ENCODE measurements around the gene CD300LG.
A peak's percentile ranks its signal among the peaks of the same experiment; 100 is the strongest.
"Not testable (repeated sequence)": the region's sequence is repeated elsewhere in the genome, so short reads cannot be mapped to it uniquely, and the experiment has no call there.

Gene CD300LG

GRCh38 chr17:43860927-43861622 is 14.1 kb downstream of the CD300LG start:
- Histone ChIP-seq H3K9ac (ENCODE audit: low read length) (no peak overlapping the region), H3K27ac (ENCODE audit: low read depth, low read length) (no peak overlapping the region), H3K4me1 (ENCODE audit: control insufficient read depth, insufficient read depth, low read length) (no peaks in the 10 kb centered on the region), H3K27me3 (ENCODE audit: control insufficient read depth, insufficient read depth, low read length) (no peaks in the 10 kb centered on the region), H3K4me3 (ENCODE audit: low read length) (no peak overlapping the region), H3K36me3 (ENCODE audit: control insufficient read depth, insufficient read depth, low read length) (no peaks in the 10 kb centered on the region)

- H3K27ac ChIP-seq (ENCODE audit: low read depth, low read length): no peak overlapping the region
- no peak overlapping the region for H3K9ac ChIP-seq (ENCODE audit: low read length)
- H3K27me3 ChIP-seq (ENCODE audit: control insufficient read depth, insufficient read depth, low read length): no peaks in the 10 kb centered on the region
- H3K4me1 ChIP-seq (ENCODE audit: control insufficient read depth, insufficient read depth, low read length): no peaks in the 10 kb centered on the region
- no peak overlapping the region for H3K4me3 ChIP-seq (ENCODE audit: low read length)
- H3K36me3 ChIP-seq (ENCODE audit: control insufficient read depth, insufficient read depth, low read length): no peaks in the 10 kb centered on the region
Measured at GRCh38 chr17:43861960-43862359, 15.0 kb downstream of the CD300LG start.

- H3K4me3 ChIP-seq (ENCODE audit: low read length): no peak overlapping the region
- H3K9ac ChIP-seq (ENCODE audit: low read length): no peak overlapping the region
- no peaks in the 10 kb centered on the region for H3K27me3 ChIP-seq (ENCODE audit: control insufficient read depth, insufficient read depth, low read length)
- H3K4me1 ChIP-seq (ENCODE audit: control insufficient read depth, insufficient read depth, low read length): no peaks in the 10 kb centered on the region
- no peak overlapping the region for H3K27ac ChIP-seq (ENCODE audit: low read depth, low read length)
- H3K36me3 ChIP-seq (ENCODE audit: control insufficient read depth, insufficient read depth, low read length): no peaks in the 10 kb centered on the region
Measured at GRCh38 chr17:43864161-43864984, 17.4 kb downstream of the CD300LG start.

- Histone ChIP-seq H3K9ac (ENCODE audit: low read length) (no peak overlapping the region), H3K4me1 (ENCODE audit: control insufficient read depth, insufficient read depth, low read length) (no peaks in the 10 kb centered on the region), H3K4me3 (ENCODE audit: low read length) (no peak overlapping the region), H3K27ac (ENCODE audit: low read depth, low read length) (no peak overlapping the region), H3K36me3 (ENCODE audit: control insufficient read depth, insufficient read depth, low read length) (no peaks in the 10 kb centered on the region), H3K27me3 (ENCODE audit: control insufficient read depth, insufficient read depth, low read length) (no peaks in the 10 kb centered on the region)
Measured at GRCh38 chr17:43868226-43868994, 21.4 kb downstream of the CD300LG start.

- H3K4me3 ChIP-seq (ENCODE audit: low read length); H3K9ac ChIP-seq (ENCODE audit: low read length); H3K36me3 ChIP-seq (ENCODE audit: control insufficient read depth, insufficient read depth, low read length); H3K4me1 ChIP-seq (ENCODE audit: control insufficient read depth, insufficient read depth, low read length); H3K27me3 ChIP-seq (ENCODE audit: control insufficient read depth, insufficient read depth, low read length); H3K27ac ChIP-seq (ENCODE audit: low read depth, low read length): not testable (repeated sequence)
Measured at GRCh38 chr17:43869031-43869430, 22.1 kb downstream of the CD300LG start.

GRCh38 chr17:43871946-43872690 is 25.1 kb downstream of the CD300LG start:
- H3K4me3 ChIP-seq (ENCODE audit: low read length): peak overlapping the region; percentile 54

GRCh38 chr17:43873091-43873490 is 26.1 kb downstream of the CD300LG start:
- H3K4me1 ChIP-seq (ENCODE audit: control insufficient read depth, insufficient read depth, low read length): no peaks in the 10 kb centered on the region
- no peak overlapping the region for H3K27ac ChIP-seq (ENCODE audit: low read depth, low read length)
- no peaks in the 10 kb centered on the region for H3K36me3 ChIP-seq (ENCODE audit: control insufficient read depth, insufficient read depth, low read length)
- no peaks in the 10 kb centered on the region for H3K27me3 ChIP-seq (ENCODE audit: control insufficient read depth, insufficient read depth, low read length)
- peak overlapping the region; percentile 13 for H3K4me3 ChIP-seq (ENCODE audit: low read length)
- H3K9ac ChIP-seq (ENCODE audit: low read length): no peak overlapping the region

More at GRCh38 chr17:43871946-43872690, 25.1 kb downstream of the CD300LG start:
- Histone ChIP-seq H3K4me1 (ENCODE audit: control insufficient read depth, insufficient read depth, low read length) (no peaks in the 10 kb centered on the region), H3K36me3 (ENCODE audit: control insufficient read depth, insufficient read depth, low read length) (no peaks in the 10 kb centered on the region), H3K9ac (ENCODE audit: low read length) (peak overlapping the region; percentile 40), H3K27me3 (ENCODE audit: control insufficient read depth, insufficient read depth, low read length) (no peaks in the 10 kb centered on the region), H3K27ac (ENCODE audit: low read depth, low read length) (no peak overlapping the region)

GRCh38 chr17:43873815-43874214 is 26.8 kb downstream of the CD300LG start:
- no peaks in the 10 kb centered on the region for H3K4me1 ChIP-seq (ENCODE audit: control insufficient read depth, insufficient read depth, low read length)
- no peak overlapping the region for H3K9ac ChIP-seq (ENCODE audit: low read length)
- H3K36me3 ChIP-seq (ENCODE audit: control insufficient read depth, insufficient read depth, low read length): no peaks in the 10 kb centered on the region
- H3K27me3 ChIP-seq (ENCODE audit: control insufficient read depth, insufficient read depth, low read length): no peaks in the 10 kb centered on the region
- no peak overlapping the region for H3K4me3 ChIP-seq (ENCODE audit: low read length)
- H3K27ac ChIP-seq (ENCODE audit: low read depth, low read length): no peak overlapping the region

GRCh38 chr17:43874293-43874692 is 27.3 kb downstream of the CD300LG start:
- no peak overlapping the region for H3K27ac ChIP-seq (ENCODE audit: low read depth, low read length)
- no peaks in the 10 kb centered on the region for H3K4me1 ChIP-seq (ENCODE audit: control insufficient read depth, insufficient read depth, low read length)
- no peaks in the 10 kb centered on the region for H3K36me3 ChIP-seq (ENCODE audit: control insufficient read depth, insufficient read depth, low read length)
- H3K9ac ChIP-seq (ENCODE audit: low read length): no peak overlapping the region
- no peaks in the 10 kb centered on the region for H3K27me3 ChIP-seq (ENCODE audit: control insufficient read depth, insufficient read depth, low read length)
- no peak overlapping the region for H3K4me3 ChIP-seq (ENCODE audit: low read length)

GRCh38 chr17:43875476-43876147 is 28.6 kb downstream of the CD300LG start:
- Histone ChIP-seq H3K36me3 (ENCODE audit: control insufficient read depth, insufficient read depth, low read length) (peaks cover 4% of the 10 kb centered on the region), H3K4me1 (ENCODE audit: control insufficient read depth, insufficient read depth, low read length) (no peaks in the 10 kb centered on the region), H3K4me3 (ENCODE audit: low read length) (no peak overlapping the region), H3K27me3 (ENCODE audit: control insufficient read depth, insufficient read depth, low read length) (no peaks in the 10 kb centered on the region), H3K9ac (ENCODE audit: low read length) (no peak overlapping the region), H3K27ac (ENCODE audit: low read depth, low read length) (no peak overlapping the region)

- Histone ChIP-seq H3K9ac (ENCODE audit: low read length) (no peak overlapping the region), H3K27me3 (ENCODE audit: control insufficient read depth, insufficient read depth, low read length) (no peaks in the 10 kb centered on the region), H3K4me1 (ENCODE audit: control insufficient read depth, insufficient read depth, low read length) (no peaks in the 10 kb centered on the region), H3K36me3 (ENCODE audit: control insufficient read depth, insufficient read depth, low read length) (peaks cover 4% of the 10 kb centered on the region), H3K27ac (ENCODE audit: low read depth, low read length) (no peak overlapping the region), H3K4me3 (ENCODE audit: low read length) (no peak overlapping the region)
Measured at GRCh38 chr17:43877031-43877430, 30.1 kb downstream of the CD300LG start.
